Measurements from ENCODE around the gene BPIFB3.

DNA sequence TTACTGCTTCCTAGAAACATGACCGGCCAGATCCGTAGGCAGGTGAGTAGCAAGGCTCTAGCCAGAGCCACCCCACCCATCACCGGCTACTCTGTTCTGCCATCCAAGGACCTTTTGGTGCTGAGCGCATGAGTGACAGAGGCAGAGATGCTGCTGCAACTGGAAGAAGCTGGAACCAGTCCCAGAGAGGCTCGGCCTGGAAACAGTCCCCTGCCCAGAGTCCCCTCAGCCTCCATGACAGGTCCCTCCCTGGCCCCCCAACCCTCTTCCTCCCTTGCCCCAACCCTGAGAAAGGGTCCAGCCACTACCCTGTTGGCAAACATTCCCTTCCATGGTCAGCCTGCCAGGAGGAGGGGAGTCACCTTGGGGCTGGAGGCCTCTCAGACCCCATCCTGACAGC lies 57.6 kb downstream of the BPIFB3 start:
- TF ChIP-seq, protein P1, sequence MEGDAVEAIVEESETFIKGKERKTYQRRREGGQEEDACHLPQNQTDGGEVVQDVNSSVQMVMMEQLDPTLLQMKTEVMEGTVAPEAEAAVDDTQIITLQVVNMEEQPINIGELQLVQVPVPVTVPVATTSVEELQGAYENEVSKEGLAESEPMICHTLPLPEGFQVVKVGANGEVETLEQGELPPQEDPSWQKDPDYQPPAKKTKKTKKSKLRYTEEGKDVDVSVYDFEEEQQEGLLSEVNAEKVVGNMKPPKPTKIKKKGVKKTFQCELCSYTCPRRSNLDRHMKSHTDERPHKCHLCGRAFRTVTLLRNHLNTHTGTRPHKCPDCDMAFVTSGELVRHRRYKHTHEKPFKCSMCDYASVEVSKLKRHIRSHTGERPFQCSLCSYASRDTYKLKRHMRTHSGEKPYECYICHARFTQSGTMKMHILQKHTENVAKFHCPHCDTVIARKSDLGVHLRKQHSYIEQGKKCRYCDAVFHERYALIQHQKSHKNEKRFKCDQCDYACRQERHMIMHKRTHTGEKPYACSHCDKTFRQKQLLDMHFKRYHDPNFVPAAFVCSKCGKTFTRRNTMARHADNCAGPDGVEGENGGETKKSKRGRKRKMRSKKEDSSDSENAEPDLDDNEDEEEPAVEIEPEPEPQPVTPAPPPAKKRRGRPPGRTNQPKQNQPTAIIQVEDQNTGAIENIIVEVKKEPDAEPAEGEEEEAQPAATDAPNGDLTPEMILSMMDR (IDR thresholded peaks at IDR 0.05): no peak
- no peak for TF ChIP-seq POLR2A (IDR thresholded peaks at IDR 0.05)
- no peak for TF ChIP-seq POLR2AphosphoS5 (IDR thresholded peaks at IDR 0.05)
